Chondrocyte (in vitro differentiated cells): ENCODE data around the gene SHROOM2. TPM values are rescaled to one million over a fixed set of nuclear protein-coding genes. Genes with fewer than 3 reads are reported as not detected.

Experiments used
- DNase-seq: peaks from one replicate; pipeline ENCODE4 v3.0.0; 2021; ENCODE audit warnings: mixed read lengths, low spot score
- H3K27ac Mint-ChIP-seq: one replicate; pipeline ENCODE4 v1.8.0; 2021; ENCODE audit warnings: mild to moderate bottlenecking, moderate library complexity, mixed read lengths; ENCODE audit not compliant: unreplicated experiment
- H3K27me3 Mint-ChIP-seq: 2 replicates; pipeline ENCODE4 v1.8.0; 2021; ENCODE audit warnings: low read depth, mixed read lengths
- H3K36me3 Mint-ChIP-seq: 2 replicates; pipeline ENCODE4 v1.8.0; 2021; ENCODE audit warnings: low read depth, mixed read lengths
- H3K4me1 Mint-ChIP-seq: 2 replicates; pipeline ENCODE4 v1.8.0; 2021; ENCODE audit warnings: low read depth, mild to moderate bottlenecking, mixed read lengths
- H3K4me3 Mint-ChIP-seq: one replicate; pipeline ENCODE4 v1.8.0; 2021; ENCODE audit warnings: mild to moderate bottlenecking, moderate library complexity, mixed read lengths; ENCODE audit not compliant: unreplicated experiment
- H3K9me3 Mint-ChIP-seq: 2 replicates; pipeline ENCODE4 v1.8.0; 2021; ENCODE audit warnings: low read depth, mixed read lengths
- CTCF ChIP-seq: fragments of 200-600 bp; sonication (generic); IDR thresholded peaks from 2 replicates; pipeline ENCODE4 v1.5.0; 2021; ENCODE audit warnings: antibody characterized with exemption, mild to moderate bottlenecking, moderate library complexity
- total RNA-seq: library from RNA; stranded (reverse); gene quantifications from 3 replicates; pipeline ENCODE4 v1.2.1, GENCODE V29; 2021

SHROOM2 gene
- total RNA-seq, 1 donor from 2014 or later, result 4.4 TPM

DNA sequence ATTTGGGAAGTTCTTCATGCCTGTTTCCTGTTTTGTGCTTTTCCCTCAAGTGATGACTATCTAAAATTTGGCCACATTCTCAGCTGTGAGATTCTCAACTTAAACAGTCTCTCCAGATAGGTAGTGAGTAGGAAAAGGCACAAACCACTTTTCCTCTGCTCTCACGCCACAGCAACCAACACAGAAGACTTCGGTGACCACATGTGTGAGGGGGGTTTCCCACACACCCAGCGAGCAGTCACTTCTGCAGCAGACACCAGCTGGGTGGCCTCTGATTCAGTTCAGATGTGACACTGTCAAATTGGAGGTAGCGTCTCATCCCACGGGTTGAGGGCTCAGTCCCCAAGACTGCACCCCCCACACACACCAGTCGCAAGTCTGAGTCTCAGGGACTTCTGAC is 155.9 kb downstream of the SHROOM2 start:
- DNase-seq, result no peak
- no peaks in the 10 kb centered on the region for H3K27me3 Mint-ChIP-seq
- H3K27ac Mint-ChIP-seq, result no peak overlapping the region
- H3K36me3 Mint-ChIP-seq, result no peaks in the 10 kb centered on the region
- TF ChIP-seq CTCF, result no peak
- peaks cover 2% of the 10 kb centered on the region for H3K9me3 Mint-ChIP-seq
- no peak overlapping the region for H3K4me3 Mint-ChIP-seq
- H3K4me1 Mint-ChIP-seq, result peaks cover 6% of the 10 kb centered on the region

DNA sequence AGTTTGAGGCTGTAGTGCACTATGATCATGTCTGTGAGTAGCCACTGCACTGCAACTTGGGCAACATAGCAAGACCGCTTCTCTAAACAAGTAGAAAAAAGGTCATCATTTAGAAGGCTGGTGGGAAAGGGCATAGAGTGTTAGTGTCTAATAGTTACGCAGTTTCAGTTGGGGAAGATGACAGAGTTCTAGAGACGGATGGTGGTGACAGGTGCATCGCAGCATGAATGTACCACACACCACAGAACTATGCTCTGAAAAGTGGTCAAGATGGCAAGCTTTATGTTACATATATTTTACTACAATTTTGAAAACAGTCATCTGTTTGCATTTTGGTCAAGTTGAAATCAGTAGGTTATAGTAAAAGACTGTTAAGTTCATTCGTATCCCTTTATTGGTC is 157.2 kb downstream of the SHROOM2 start:
- Mint-ChIP-seq H3K4me3 (no peak overlapping the region), H3K36me3 (no peaks in the 10 kb centered on the region), H3K9me3 (peaks cover 7% of the 10 kb centered on the region), H3K27ac (no peak overlapping the region), H3K27me3 (no peaks in the 10 kb centered on the region), H3K4me1 (peaks cover 6% of the 10 kb centered on the region)
- DNase-seq, result no peak
- TF ChIP-seq CTCF, result no peak

- peaks cover 20% of the 10 kb centered on the region for H3K9me3 Mint-ChIP-seq
- peaks cover 6% of the 10 kb centered on the region for H3K4me1 Mint-ChIP-seq
- H3K36me3 Mint-ChIP-seq, result peaks cover 2% of the 10 kb centered on the region
- H3K27ac Mint-ChIP-seq, result no peak overlapping the region
- DNase-seq, result no peak
- H3K27me3 Mint-ChIP-seq, result no peaks in the 10 kb centered on the region
- H3K4me3 Mint-ChIP-seq, result no peak overlapping the region
- TF ChIP-seq CTCF, result no peak
Observed at GRCh38 chrX:9947131-9947794, 161.0 kb downstream of the SHROOM2 start.

DNA sequence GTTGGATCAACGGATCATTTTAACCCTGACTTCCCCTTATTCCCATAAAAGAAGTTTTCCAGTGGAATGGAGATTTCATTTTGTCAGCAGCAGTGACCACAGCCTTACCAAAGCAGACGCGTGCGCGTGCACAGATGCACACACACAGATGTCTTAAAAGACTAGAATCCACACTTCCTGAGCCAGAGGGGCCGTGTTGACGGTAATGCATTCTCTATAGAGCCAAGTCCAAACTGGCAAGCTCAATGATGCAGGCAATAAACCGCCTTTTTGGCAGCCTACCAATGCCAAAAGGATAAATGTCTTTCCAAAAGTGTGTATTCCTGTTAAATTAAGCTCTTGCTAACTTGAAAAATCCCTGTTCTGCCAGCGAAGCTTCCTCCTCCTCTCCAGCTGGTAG is 162.2 kb downstream of the SHROOM2 start:
- Mint-ChIP-seq H3K4me1 (peaks cover 6% of the 10 kb centered on the region), H3K27me3 (no peaks in the 10 kb centered on the region), H3K27ac (no peak overlapping the region), H3K4me3 (no peak overlapping the region), H3K9me3 (peaks cover 28% of the 10 kb centered on the region), H3K36me3 (peaks cover 2% of the 10 kb centered on the region)
- no peak for TF ChIP-seq CTCF
- DNase-seq, result no peak

- H3K4me1 Mint-ChIP-seq, result peaks cover 22% of the 10 kb centered on the region
- H3K36me3 Mint-ChIP-seq, result peaks cover 2% of the 10 kb centered on the region
- peaks cover 34% of the 10 kb centered on the region for H3K9me3 Mint-ChIP-seq
- DNase-seq, result no peak
- TF ChIP-seq CTCF, result no peak
- H3K27me3 Mint-ChIP-seq, result no peaks in the 10 kb centered on the region
- no peak overlapping the region for H3K27ac Mint-ChIP-seq
- no peak overlapping the region for H3K4me3 Mint-ChIP-seq
Observed at GRCh38 chrX:9952300-9952699, 166.1 kb downstream of the SHROOM2 start.
